ENCODE data around the gene UBE2V1. TPM values are rescaled to one million over a fixed set of nuclear protein-coding genes. Genes with fewer than 3 reads are reported as not detected.
"Not testable (repeated sequence)": the region's sequence is repeated elsewhere in the genome, so short reads cannot be mapped to it uniquely, and the experiment has no call there.

The UBE2V1 gene
- total RNA-seq, result 60.0 TPM

DNA sequence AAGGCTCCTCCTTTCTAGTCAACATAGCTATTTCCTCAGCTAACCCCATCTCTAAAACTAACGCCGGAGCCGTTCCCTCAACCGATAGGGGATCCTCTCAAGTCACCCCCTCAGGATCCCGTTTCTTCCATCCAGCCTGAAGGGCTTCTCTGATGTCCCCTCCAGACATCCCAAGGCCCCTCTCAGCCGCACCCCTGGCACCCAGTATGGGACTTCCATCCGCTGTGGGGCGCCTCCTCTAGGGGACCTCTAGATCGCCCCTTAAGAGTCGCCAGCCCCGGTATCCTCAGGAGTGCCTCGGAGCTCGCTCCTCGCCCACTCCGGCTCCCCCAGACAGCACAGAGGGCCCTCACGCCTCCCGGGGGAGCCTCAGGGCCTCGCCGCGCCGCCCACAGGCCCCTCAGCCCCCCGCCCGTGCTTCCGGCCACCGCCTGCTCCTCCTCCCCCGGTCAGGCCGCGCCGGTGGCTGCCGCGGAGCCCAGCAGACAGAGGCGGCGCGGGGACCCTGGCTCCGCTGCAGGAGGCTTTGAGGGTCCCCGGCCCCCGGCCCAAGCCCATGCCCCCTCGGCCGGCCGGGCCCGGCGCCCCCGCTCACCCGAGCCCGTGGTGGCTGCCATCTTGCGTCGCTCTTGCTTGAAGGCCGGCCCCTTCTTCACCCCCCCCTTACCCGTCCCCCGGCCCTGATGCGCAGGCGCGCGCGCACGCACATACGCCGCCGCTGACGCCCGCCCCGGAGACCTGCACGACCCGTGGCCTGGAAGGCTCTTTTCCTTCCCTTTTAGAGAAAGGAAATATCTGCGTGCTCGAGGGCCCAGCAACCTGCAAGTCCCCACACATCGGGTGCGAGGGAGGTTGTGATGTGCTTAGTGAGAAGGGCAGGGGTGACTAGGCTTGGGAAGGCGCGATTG lies at the start of gene UBE2V1:
Gene UBE2V1, minus strand, starts transcription at position 639 of the 908 bp plus-strand sequence. Its CDS starts 22 bp downstream, at position 617.
- peak; percentile 84 for DNase-seq

DNA sequence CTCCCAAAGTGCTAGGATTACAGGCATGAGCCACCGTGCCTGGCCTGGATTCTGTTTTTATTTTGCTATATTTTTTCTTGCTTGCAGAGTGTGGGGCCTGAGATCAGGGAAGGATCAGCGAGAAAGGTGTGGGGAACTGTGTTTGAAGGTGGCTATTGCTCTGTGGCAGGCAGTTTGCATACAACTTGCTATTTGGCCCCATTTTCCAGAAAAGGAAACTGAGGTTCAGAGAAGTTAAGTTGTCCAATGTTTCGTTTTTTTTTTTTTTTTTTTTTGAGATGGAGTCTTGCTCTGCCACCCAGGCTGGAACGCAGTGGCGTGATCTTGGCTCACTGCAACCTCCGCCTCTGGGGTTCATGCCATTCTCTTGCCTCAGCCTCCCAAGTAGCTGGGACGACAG lies 48.5 kb upstream of the UBE2V1 start:
- DNase-seq, result not testable (repeated sequence)

DNA sequence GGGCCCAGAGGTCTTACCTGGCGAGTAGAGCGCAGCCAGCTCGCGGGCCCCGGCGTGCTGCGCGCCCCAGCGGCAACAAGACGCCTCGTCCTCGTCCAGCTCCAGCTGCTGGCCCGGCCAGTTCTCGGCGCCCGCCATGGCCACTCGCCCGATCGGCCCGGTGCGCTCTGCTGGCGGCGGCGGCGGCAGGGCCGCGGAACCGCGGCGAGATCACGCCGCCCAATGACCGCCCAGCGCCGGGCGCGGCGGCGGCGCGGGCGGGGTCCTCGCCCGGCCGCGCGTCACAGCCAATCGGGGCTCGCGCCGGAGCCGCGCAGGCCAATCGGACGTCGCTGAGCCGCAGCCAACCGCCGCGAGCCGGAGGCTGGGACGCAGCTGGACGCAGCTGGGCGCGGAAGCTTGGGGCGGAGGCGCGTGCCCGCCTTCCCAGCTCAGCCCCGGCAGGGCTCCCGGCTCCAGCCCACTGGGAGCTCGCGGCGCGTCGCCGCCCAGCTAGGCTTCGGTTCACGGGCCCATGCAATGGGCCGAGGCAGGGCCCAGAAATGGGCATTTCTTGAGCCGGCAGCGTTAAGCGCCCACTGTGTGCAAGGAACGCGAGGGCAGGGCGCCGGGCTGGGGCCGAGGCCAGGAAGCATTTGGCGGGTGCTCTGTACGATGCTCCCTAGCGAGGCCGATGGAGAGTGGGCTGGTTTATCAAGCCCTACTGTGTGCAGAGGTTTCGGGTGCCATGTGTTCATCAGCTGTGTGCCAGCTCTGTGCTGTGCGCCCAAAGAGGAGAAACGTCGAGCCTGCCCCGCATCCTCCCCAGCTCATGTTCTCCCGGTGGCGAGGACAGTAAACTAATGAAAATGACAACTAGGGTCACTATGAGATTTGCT lies 40.8 kb upstream of the UBE2V1 start, which contains the start of gene PEDS1:
Gene PEDS1, minus strand, starts transcription at position 224 of the 878 bp plus-strand sequence. Its CDS starts 86 bp downstream, at position 138.
- peak; percentile 81 for DNase-seq

DNA sequence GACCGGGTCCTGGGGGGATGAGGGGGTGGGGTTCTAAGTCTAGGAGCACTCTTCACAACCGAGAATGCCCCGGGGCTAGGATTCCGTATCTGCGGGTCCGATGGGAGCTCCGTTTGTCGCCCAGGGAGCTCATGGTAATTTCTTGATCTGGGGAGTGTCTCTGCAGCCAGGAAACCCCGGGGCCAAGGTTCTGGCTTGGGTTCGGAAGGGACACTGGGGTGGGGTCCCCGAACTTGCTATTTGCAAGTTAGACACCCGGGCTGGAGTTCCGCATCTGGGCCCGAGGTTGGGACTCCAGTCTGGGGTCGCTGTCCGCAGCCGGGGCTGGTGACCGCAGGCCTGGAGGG lies 40.2 kb upstream of the UBE2V1 start:
- no peak for DNase-seq

DNA sequence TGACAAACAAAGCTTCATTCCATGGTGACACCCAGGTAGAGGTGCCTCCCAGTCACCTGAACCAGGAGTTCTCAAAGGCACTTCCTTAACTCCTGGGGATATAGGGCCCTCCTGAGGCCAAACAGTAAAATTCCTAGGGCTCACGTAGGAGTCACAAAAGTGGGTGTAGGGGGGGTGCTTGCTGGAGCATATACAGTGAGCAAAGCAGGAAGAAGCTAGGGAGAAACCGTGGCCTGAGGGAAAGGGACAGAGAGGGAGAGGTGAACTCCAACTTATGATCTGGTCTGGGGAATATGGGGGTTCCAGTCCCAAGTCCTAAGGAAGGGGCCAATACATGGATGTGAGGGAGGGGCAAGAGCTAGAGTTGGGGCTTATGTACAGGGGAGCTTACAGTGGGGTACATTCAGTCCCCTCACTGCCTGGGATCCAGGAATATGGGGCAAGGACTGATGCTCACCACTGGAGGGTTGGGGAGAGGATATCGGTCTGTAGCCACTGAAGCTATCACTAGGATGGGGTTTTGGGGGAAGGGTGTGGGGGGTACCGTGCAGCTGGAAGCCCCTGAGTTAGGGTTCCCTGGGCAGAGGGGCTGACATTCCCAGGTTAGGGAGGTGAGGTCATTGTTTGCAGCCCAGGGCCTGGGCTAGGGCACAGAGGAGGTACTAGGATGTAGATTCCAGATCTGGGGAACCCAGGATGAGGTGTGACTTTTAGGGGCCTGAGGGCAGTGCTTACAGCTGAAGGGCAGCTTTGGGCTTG lies 39.6 kb upstream of the UBE2V1 start:
- DNase-seq, result no peak

DNA sequence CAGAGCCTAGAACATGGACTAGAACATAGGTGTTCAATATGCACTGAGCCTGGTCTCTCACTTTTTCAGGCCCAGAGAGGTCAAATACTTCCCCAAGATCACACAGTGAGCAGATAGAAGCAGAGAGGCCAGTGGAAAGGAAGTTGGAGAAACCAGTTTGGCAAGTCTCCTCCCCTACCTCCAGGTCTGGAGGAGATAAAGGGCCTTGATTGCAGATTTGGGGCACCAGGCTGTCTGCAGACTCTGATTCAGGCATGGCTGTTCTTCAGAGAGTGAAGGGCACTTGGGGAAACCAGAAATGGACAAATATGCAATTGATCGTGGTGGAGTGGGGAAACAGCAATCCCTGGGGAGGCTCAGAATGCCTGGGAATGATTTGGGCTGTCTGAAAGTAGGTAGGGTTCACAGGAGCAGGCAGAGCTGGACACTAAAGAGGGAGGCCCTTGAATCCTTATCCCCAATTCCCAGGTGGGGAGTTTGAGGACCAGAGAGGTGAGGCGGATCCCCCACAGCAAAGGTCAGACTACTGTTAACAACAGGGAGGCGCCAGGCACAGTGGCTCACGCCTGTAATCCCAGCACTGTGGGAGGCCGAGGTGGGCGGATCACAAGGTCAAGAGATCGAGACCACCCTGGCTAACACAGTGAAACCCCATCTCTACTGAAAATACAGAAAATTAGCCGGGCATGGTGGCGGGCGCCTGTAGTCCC lies 38.2 kb upstream of the UBE2V1 start:
- no peak for DNase-seq

DNA sequence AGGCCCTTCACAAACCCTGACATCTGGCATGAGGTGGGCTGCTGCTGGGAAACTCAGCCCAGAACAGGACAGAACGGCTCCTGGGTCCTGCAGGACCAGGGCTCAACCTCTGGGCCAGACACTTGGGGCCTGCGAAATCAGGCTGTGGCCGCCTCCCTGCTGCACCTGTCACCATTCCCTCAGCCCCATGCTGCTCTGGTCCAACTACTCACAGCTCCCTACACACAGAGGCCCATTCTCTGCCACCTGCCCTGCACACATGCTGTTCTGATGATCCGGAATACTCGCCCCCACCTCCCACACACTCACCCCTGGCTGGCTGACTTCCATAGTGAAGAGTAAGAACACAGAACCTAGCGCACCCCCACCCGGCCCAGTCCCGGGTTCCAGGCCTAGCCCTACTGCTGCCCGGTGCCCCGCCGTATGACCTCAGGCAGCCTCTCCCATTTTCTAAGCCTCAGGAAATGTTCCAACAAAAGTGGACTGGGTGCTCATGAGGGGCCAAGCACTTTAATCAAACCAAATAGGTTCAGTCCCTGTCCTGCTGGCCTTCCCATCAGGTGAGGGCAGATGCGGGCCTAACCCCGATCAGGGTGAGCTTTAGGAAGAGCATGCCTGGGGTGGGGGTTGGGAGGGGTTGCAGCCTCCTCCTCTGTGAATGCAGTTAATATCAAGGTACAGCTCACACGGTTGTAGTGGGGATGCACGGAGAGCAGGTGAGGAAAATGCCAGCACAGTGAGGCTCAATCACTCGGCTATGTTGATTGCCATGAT lies 36.7 kb upstream of the UBE2V1 start:
- no peak for DNase-seq

DNA sequence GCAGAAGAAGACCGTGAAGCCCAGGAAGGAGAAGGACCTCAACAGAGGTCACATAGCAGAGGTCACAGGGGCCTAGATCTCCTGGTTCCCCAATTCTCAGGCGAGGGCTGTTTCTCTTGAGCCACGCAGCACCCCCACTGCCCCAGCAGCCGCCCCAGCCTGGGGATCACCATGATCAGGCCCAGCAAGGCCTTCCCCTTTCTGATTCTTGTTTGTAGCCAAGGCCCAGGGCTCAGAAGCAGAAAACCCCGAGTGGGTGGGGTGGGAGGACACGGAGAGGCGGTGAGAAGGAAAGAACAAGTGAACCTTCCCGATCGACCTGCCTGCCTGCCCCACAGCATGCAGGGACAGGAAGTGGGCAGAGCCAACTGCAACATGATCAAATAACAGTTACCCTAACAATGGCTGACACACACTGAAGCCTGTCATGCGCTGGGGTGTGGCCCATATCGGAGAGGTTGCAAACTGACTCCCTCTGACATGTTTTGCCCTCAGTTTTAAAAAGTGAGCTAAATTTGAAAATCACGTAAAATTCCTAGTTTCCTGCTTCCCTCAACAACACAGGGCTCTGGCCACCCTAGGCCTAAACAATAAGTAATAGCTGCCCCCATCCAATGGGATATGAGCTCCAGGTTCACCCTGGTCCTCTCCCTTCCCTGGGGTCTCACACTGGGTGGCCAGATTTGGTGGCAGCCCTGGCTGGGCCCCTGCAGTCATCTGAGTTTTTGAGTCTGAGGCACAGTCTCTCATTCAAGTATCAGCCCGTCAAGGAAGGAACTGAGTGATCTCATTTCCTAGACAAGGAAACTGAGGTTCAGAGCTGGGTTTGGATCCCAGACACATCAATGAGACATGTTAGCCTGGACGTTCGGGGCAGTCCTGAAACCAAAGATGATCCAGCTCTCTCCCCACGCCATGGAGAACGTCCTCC lies 34.0 kb upstream of the UBE2V1 start:
- no peak for DNase-seq

DNA sequence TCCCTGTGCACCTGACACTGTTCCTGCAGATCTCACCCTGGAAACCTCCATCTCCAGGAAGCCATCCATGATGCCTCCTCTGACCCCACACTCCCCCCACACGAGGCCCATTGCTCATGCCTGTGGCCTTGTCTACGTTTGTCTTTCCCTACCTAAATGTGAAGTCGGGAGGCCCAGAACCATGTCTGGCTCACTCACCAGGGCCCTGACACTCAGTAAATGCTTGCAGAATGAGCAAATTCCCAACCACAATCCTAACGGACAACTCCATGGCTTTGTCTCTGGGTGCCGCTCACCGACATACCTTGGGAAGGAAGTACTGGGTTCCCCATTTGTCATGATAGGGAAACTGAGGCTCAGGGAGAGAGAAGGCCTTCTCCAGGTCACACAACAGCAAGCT lies 33.3 kb upstream of the UBE2V1 start:
- DNase-seq, result no peak

DNA sequence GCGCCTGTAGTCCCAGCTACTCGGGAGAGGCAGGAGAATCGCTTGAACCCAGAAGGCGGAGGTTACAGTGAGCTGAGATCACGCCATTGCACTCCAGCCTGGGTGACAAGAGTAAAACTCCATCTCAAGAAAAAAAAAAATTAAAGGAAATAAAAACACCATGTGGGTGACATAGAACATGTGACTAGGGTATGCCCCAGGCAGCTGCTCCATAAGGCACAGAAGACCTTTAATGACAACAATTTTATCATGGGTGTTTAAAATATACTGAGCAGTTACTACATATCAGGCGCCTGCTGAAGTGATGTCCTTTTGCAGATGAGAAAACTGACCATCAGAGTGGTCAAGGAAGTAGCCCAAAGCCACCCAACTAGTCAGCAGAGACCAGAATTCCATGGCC lies 32.6 kb upstream of the UBE2V1 start:
- no peak for DNase-seq

DNA sequence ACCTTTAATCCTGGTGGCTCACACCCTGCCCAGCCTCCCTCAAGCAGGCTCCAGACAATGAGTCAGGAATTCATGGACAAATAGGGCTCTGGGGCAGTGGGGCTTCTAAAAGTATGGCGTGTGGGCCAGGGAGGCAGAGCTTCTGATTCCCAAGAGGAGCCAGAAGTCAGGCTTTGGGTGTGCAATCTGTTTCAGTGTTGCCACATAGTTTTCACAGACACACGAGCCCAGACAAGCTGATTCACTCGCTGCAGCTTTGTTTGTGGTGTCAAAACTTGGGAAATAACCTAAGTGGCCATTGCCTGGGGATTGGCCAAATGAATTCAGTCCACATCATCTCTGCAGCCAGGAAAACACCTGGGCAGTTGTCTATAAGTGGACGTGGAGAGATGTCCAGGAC lies 31.4 kb upstream of the UBE2V1 start:
- no peak for DNase-seq

DNA sequence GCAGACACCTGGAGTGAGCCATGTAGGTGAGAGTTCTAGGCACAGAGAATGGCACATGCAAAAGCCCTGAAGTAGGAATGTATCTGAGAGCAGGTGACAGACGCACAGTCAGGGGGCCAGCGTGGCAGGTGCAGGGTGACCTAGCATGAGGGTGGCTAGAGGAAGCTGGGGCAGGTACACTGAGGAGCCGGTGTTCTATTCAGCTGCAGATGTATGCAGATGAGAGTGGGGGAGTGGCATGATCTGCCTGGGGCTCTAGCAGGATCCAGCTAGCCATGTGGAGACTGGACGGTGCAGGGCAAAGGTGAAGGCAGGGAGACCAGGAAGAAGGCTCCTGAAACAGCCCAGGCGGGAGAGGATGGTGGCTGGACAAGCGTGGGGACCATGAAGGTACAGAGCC lies 29.9 kb upstream of the UBE2V1 start:
- DNase-seq, result no peak

DNA sequence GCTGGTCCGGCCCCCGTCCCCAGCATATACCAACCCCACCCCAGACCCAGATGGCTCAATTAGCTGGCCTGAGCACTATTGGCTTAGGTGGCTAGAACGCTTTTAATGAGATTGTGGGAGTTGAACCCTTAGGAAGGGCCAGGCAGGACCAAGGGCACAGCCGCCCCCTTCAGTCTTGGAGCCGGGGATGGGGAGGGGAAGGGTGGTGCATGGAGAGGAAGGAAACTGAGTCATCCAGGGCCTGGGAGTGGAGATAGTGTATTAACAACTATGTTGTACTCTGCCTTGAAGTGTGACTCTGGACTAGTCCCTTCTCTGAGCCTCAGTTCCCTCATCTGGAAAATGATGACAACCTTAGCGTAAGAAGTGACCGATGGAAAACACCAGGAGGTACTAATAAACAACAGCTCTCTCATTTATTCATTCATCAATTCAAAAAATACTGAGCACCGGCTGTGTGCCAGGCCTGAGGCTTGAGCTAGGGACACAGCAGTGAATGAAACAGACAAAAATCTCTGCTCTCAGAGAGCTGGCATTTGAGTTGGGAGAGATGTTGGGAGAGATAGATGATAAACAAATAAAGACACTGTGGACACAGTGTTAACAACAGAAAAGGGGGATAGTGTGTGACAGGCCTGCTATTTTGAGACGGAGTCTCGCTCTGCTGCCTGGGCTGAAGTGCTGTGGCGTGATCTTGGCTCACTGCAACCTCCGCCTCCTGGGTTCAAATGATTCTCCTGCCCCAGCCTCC lies 29.0 kb upstream of the UBE2V1 start:
- no peak for DNase-seq

DNA sequence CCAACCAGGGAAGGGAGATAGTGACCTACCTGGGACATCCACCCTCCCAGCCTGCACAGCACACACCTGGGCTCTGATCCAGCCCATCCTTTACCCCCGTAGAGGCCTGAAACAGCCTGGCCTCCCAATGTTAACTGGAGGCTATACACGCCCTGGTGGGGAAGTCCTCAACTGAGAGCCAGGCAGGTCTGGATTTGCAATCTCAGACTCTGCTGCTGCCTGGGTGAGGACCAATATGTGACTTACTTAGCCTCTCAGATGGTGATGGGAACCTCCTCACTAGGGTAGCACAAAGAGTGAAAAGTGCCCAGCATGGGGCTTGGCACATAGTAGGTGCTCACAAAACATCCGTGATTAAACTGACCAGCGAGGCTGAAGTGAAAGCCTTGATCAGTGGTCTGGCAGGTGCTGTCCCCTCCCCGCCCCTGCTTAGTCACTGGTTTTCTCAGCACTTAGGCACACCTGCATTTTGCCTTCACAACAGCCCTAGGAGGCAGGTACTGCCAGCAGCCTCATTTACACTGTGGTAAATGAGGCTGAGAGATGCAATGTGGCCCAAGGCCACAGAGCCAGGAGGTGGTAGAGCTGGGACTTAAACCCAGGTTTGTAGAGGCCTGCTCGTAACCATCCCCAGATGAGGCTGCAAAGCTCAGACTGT lies 28.2 kb upstream of the UBE2V1 start:
- DNase-seq, result no peak

DNA sequence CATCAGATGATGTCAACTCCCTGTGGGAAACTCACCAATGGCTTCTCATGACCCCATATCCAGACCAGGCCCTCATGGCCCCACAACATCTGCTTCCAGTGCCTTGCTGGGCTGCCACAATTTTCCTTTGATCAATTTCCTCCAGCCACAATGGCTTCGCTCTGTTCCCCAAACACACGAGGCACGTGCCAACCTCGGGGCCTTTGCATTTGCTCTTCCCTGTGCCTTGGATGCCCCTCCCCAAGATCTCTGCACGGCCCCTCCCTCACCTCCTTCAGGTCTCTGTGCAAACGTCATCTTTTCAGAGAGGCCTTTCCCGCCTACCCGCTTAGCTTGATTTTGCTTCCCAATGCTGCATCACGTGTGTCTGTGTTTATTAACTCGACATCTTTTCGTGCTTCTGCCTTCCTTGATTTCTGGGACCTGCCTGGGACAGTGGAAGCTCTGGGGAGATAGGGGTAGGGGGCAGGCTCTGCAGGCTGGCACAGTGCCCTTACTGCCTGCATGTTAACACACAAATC lies 27.4 kb upstream of the UBE2V1 start:
- DNase-seq, result no peak

DNA sequence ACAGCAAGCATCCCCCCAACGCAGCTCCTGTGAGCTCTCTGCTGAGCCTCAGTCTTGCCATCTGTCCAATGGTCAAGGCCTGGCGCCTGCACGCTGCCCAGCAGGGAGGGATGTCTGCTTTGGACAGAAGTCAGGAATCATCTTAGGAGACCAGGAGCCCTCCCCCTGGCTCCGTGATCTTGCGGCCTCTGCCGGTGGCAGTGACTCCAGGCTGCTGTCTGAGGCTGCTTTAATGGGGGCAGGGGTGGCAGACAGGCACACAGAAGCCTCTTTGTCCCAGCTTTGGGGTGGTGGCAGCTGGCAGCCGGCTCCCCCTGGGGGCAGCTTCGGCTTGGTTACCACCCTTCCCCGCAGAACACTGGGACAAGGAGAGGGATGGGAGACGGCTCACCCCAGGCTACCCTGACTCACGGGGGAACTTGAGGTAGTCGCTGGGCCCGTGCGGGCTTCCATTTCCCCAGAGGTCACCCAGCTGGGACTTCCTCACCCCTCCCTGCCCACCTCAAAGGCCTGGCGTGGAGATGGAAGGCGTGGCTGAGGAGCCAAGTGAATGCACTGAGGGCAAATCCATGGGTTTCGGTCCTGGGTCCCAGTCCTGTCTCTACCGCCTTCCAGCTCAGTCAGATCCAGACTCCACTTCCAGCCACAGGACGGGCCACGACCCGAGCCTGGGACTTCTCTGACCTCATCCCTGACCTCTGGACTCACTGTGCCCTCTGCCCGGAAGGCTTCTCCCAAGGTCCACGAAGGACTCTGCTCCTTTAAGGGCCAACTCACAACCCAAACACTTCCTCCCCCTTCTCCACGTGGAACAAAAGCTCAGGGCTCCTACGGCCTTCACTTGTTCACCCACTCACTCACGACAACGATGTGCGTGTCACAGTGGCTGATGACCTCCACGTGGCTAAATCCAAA lies 25.8 kb upstream of the UBE2V1 start:
- peak; percentile 29 for DNase-seq

DNA sequence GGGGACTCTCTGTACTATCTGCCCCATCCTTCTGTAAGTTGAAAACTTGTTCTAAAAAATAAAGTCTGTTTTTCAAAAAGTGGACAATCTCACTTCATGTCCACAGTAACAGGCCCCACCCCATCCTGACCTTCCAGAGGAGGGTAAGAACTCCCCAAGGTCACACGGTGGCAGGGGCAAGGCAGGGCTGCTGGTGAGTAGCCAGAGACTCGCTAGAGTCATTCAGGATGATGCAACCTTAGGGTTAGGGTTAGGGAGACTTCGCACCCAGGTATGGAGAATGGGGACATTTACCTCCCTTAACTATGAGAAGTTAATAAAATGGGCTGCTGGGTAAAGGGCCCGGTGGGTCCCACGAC lies 25.1 kb upstream of the UBE2V1 start:
- DNase-seq, result no peak

Data from skin of body (tissue), 2 donors.